Kidney (tissue), 14 donors: ENCODE results near the gene ROR2. TPM values are rescaled to one million over a fixed set of nuclear protein-coding genes. Genes with fewer than 3 reads are reported as not detected.

Experiments used
- DNase-seq, 5 donors: peaks; one replicate each; pipeline ENCODE4 v3.0.0-alpha.2; 2013 to 2020
- FAIRE-seq: peaks from 2 replicates; lab custom pipeline; 2012; peaks lifted over from hg19 to GRCh38; lab: Jason Lieb, UNC
- H3K27ac ChIP-seq, 2 donors: one replicate each; pipeline ENCODE4 v1.7.0; 2013; ENCODE audit warnings: low read depth in 2 of 2, low read length in 2 of 2, inconsistent platforms in 1 of 2
- H3K27me3 ChIP-seq: one replicate; pipeline ENCODE4 v1.7.1; 2013; ENCODE audit warnings: low read length, inconsistent platforms; ENCODE audit not compliant: control insufficient read depth, insufficient read depth
- H3K36me3 ChIP-seq, 3 donors: one replicate each; pipeline versions ENCODE4 v1.7.0 to v1.7.1; 2013; ENCODE audit warnings: low read length in 3 of 3, control low read depth in 1 of 3, inconsistent platforms in 1 of 3; ENCODE audit not compliant: insufficient read depth in 3 of 3, control insufficient read depth in 2 of 3
- H3K4me1 ChIP-seq, 3 donors: one replicate each; pipeline versions ENCODE4 v1.7.0 to v1.7.1; 2013; ENCODE audit warnings: low read length in 3 of 3, inconsistent platforms in 1 of 3, low read depth in 1 of 3; ENCODE audit not compliant: control insufficient read depth in 2 of 3, insufficient read depth in 2 of 3
- H3K4me3 ChIP-seq, 3 donors: one replicate each; pipeline versions ENCODE4 v1.7.0 to v1.8.1; 2013; ENCODE audit warnings: low read length in 3 of 3, control low read depth in 1 of 3, inconsistent platforms in 1 of 3
- H3K9ac ChIP-seq, 3 donors: one replicate each; pipeline versions ENCODE4 v1.7.0 to v1.7.1; 2013; ENCODE audit warnings: low read length in 3 of 3, control low read depth in 1 of 3, inconsistent platforms in 1 of 3
- H3K9me3 ChIP-seq, 3 donors: one replicate each; pipeline versions ENCODE4 v1.7.0 to v1.7.1; 2013; ENCODE audit warnings: low read length in 3 of 3, control low read depth in 1 of 3, inconsistent platforms in 1 of 3; ENCODE audit not compliant: control insufficient read depth in 2 of 3, insufficient read depth in 1 of 3
- CTCF ChIP-seq: IDR thresholded peaks from 3 replicates; pipeline ENCODE4 v1.5.1; 2012; ENCODE audit warnings: mild to moderate bottlenecking, moderate library complexity, borderline replicate concordance; ENCODE audit not compliant: insufficient read depth; ENCODE audit errors: extremely low read depth
- intact Hi-C: fragments of 100-400 bp; cut with DNase I; formaldehyde crosslinking; loops from one replicate; pipeline ENCODE4 v1.11.1; 2022
- polyA plus RNA-seq: library from polyadenylated mRNA; stranded (reverse); fragments of 350-450 nt; fragmentation: Illumina TruSeq; extraction: RNeasy Lipid Tissue Mini Kit (QIAGEN cat#74804); gene quantifications from one replicate; pipeline ENCODE4 v1.2.3, GENCODE V29; 2014; ENCODE audit warnings: low read depth, low replicate concordance; ENCODE audit not compliant: insufficient read depth
- total RNA-seq: library from RNA; stranded (reverse); fragmentation: NEBNext Ultra II Directional; extraction: Animal tissue kit (Norgen Biotek cat#: 25700); gene quantifications from one replicate; pipeline ENCODE4 v1.2.1, GENCODE V29; 2021
- donor health status: control.
- donor health status: control.
- donor health status: control.
- donor health status: control.
- donor health status: control.
- donor health status: DM: yes; HTN: yes; CAD: no.
- donor health status: Normal renal cell carcinoma (clear cell type).

ROR2 gene
- total and polyA plus RNA-seq, 2 donors from 2014 or later, result 1.5 to 5.7 TPM

GRCh38 chr9:91733006-91733624, 216.9 kb downstream of the ROR2 start:
- intact Hi-C loops, result loop anchor here (10.0 kb wide), 1 partner anchor 818 kb away; no protein-coding TSS in a partner anchor
- Histone ChIP-seq H3K27me3 (no peaks in the 10 kb centered on the region), H3K4me1 (no peaks in the 10 kb centered on the region), H3K9me3 (no peaks in the 10 kb centered on the region), H3K27ac (no peak overlapping the region), H3K4me3 (no peak overlapping the region), H3K36me3 (no peaks in the 10 kb centered on the region), H3K9ac (no peak overlapping the region)
- no peak for FAIRE-seq
- no peak for TF ChIP-seq CTCF
- DNase-seq, result no peak

GRCh38 chr9:91732187-91733005, 217.6 kb downstream of the ROR2 start:
- no peaks in the 10 kb centered on the region for H3K36me3 ChIP-seq
- H3K27ac ChIP-seq, result no peak overlapping the region
- DNase-seq (no peak), FAIRE-seq (no peak)
- H3K4me1 ChIP-seq, result no peaks in the 10 kb centered on the region
- H3K27me3 ChIP-seq, result no peaks in the 10 kb centered on the region
- H3K4me3 ChIP-seq, result no peak overlapping the region
- no peaks in the 10 kb centered on the region for H3K9me3 ChIP-seq
- no peak for TF ChIP-seq CTCF
- intact Hi-C loops, result loop anchor here (10.0 kb wide), 1 partner anchor 818 kb away; no protein-coding TSS in a partner anchor
- H3K9ac ChIP-seq, result no peak overlapping the region

GRCh38 chr9:91730806-91731205, 219.2 kb downstream of the ROR2 start:
- TF ChIP-seq CTCF, result no peak
- no peaks in the 10 kb centered on the region for H3K36me3 ChIP-seq
- H3K9me3 ChIP-seq, result no peaks in the 10 kb centered on the region
- H3K27me3 ChIP-seq, result no peaks in the 10 kb centered on the region
- H3K4me3 ChIP-seq, result no peak overlapping the region
- no peaks in the 10 kb centered on the region for H3K4me1 ChIP-seq
- FAIRE-seq (no peak), DNase-seq (no peak)
- no peak overlapping the region for H3K9ac ChIP-seq
- no peak overlapping the region for H3K27ac ChIP-seq
- intact Hi-C loops, result loop anchor here (10.0 kb wide), 1 partner anchor 816 kb away; no protein-coding TSS in a partner anchor
